HTR-8/SVneo (cell line): ENCODE results near the gene FBXL2.

ENCODE experiments used
- DNase-seq: peaks from one replicate; pipeline ENCODE4 v3.0.0; 2011; ENCODE audit warnings: low spot score, mixed read lengths; ENCODE audit not compliant: insufficient read length
- FAIRE-seq: peaks from 2 replicates; lab custom pipeline; 2011; peaks lifted over from hg19 to GRCh38; lab: Jason Lieb, UNC

FBXL2 gene, protein sequence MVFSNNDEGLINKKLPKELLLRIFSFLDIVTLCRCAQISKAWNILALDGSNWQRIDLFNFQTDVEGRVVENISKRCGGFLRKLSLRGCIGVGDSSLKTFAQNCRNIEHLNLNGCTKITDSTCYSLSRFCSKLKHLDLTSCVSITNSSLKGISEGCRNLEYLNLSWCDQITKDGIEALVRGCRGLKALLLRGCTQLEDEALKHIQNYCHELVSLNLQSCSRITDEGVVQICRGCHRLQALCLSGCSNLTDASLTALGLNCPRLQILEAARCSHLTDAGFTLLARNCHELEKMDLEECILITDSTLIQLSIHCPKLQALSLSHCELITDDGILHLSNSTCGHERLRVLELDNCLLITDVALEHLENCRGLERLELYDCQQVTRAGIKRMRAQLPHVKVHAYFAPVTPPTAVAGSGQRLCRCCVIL

DNA sequence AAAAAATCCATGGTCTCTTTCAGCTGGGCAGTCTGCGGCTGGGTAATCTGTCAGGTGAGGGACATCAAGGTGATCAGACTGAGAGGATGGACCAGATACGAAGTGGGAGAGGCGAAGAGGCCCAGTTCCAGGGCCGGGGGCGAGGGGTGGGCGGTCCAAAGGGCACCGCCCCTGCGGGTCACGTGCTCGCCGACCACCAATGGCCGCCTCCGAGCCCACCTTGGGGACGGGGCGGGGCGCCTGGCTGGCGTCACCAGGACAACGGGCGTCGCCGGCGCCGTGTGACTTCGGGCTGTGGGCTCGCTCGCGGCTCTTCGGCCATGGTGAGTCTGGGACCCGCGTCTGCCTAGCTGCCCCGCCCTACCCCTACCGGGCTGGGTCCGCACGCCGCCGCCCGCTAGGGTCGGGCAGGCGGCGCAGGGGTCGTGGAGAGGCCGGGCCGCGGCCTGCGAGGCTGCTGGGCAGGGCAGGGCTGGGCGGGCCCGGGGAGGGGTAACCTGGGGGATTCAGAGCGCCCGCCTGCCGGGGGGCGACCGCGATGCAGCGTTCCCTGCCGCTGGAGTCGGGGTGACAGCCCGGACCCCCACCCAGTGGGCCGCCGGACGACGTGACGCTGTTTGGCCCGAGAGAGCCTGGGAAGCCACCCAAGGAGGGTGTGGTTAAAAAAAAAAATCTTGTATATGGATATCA, at the start of gene FBXL2:
Gene FBXL2, plus strand, starts transcription at position 250 of the 690 bp plus-strand sequence. Its CDS starts 71 bp downstream, at position 321.
- FAIRE-seq: peak; percentile 58
- peak; percentile 88 for DNase-seq

DNA sequence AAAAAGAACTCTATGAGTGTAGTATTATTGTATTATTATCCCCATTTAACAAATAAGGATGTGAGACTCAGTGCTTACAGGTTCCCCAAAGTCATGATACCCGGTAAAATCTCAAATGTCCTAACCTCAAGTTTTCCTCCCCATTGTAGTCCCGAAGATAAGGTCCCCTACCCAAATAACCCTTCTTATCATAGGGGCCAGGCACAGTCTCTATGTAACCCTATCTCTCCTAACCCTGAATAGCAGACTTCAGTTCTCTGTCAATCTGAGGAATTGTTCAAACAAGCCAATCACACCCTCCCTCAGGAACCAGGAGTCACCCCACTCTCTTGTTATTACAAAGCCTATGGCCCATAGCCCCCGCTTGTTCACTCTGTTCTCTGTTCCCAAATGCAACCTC, 48.2 kb upstream of the FBXL2 start:
- DNase-seq: no peak
- FAIRE-seq: no peak

DNA sequence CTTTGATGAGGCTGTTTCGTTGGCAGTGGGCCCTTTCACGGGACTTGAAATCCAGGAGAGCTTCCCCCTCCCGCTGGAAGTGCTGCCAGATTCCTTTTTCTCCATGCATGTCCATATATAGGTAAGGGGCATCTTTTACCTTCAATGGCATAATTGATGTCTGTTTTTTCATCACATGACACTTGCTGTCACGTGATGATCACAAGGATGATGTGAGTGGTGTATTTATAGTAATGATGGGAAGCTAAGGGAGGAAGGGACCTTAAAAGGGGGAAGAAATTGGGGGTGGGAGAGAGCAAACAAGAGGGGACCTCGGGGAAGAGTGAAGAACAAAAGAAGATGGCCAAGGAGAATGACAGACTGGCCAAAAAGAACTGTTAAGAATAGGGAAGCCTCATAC, 47.3 kb upstream of the FBXL2 start:
- DNase-seq (no peak), FAIRE-seq (no peak)

- no peak for FAIRE-seq
Measured at GRCh38 chr3:33231756-33232465, 45.3 kb upstream of the FBXL2 start.

DNA sequence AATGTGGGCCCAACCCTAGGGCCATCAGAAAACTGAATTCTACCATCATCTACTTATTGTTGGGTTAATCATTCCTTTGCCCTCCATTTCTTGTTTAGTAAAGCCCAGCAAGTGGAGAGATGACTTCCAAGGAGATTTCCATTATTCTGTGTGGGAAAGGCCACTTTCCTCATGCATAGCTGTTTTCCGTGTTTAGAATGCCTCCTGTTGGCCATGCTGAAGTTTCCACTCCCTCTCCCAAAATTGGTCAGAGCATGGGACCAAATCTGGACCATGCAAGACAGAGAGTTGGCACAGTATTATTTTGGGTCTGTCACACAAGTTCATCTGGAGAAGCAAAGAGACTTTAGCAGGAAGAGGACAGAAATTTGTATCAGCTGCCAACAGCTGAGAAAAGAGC, 43.4 kb upstream of the FBXL2 start:
- FAIRE-seq: no peak
- DNase-seq: no peak

More at GRCh38 chr3:33231756-33232465, 45.3 kb upstream of the FBXL2 start:
- no peak for DNase-seq

DNA sequence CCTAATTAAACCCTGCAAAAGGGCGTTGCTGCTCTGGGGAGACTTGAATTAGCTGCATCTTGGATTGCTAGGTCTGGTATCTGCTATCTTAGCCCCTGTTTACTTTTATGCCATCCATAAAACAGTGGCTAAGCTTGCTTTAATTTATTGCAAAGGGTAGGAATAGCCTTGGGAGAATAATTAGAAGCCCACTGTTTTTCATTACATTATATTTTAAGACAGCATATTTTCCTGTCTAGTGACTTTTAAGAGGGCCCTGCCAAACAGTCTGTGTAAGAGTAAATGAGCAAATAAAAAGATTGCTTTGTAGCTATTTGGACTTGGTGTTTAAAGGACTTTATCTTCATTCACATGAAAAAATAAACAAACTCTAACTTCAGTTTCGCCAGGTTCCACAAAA, 41.2 kb upstream of the FBXL2 start:
- FAIRE-seq: no peak
- DNase-seq: no peak

DNA sequence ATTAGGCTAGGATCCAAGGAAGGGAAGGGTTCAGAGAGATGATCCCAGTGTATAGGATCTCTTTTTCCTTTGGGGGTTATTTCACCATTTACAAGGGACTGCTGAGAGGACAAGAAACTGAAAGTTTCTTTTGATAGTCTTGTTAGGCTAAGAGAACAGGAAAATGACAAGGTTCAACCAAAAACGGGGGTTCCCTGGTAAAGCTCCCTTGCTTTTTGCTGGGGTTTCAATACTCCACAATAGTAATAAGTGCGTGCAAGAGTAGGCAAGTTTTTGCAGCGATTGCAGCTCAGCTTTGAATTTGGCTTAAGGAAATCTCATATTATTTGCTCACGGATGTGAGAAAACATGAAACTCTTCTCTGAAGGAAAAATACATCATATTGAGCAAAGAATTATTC, 39.8 kb upstream of the FBXL2 start:
- DNase-seq: no peak
- FAIRE-seq: no peak

GRCh38 chr3:33238923-33239322, 38.3 kb upstream of the FBXL2 start:
- no peak for FAIRE-seq
- no peak for DNase-seq

GRCh38 chr3:33240261-33240660, 37.0 kb upstream of the FBXL2 start:
- DNase-seq: no peak
- FAIRE-seq: no peak

GRCh38 chr3:33246786-33247185, 30.5 kb upstream of the FBXL2 start:
- no peak for DNase-seq
- FAIRE-seq: no peak

DNA sequence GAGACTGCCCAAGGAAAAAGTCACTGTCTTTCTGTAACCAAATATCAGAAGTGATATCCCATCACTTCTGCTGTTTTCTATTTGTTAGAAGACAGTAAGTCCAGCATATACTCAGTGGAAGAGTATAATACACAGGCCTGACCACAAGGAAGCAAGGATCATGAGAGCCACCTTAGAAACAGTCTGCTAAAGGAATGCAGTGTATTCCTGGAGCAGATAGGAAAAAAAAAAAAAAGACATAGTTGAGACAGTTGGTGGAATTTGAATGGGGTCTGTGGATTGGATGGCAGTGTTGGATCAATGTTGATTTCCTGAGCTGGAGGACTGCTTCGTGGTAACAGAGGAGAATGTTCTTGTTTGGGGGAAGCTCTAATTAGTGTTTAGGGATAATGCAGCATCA, 26.5 kb upstream of the FBXL2 start:
- DNase-seq (no peak), FAIRE-seq (no peak)

DNA sequence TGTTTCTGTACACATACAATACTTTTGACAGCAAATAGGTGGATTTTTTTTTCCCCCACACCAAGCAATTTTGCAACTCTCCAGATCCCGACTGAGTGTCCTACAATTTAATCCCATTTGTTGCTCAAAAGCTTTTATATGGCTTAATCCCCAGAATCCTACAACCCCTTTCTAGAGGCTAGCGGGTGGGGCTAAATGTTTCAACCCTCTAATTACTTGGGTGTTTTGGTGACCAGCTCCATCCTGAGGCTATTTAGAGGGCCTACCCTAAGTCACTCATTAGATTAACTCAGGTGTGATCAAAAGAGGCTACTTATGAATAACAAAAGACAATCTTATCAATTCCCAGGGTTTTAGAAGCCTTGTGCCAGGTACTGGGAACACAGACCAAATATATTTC, 21.0 kb upstream of the FBXL2 start:
- no peak for FAIRE-seq
- no peak for DNase-seq

DNA sequence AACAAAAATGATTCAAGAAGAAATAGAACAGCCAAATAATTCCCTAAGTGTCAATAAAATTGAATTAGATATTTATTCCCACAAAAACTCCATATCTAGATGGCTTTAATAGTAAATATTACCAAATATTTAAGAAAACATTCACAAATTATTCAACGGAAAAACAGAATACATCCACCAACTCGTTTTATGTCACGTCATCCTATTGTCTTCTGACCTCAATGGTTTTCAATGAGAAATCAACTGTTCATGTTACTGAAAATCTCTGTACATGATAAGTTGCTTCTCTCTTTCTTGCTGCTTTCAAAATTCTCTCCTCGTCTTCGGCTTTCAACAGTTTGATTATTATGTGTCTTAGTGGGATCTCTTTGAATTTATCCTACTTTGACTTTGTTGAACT, 17.1 kb upstream of the FBXL2 start:
- FAIRE-seq (no peak), DNase-seq (no peak)

DNA sequence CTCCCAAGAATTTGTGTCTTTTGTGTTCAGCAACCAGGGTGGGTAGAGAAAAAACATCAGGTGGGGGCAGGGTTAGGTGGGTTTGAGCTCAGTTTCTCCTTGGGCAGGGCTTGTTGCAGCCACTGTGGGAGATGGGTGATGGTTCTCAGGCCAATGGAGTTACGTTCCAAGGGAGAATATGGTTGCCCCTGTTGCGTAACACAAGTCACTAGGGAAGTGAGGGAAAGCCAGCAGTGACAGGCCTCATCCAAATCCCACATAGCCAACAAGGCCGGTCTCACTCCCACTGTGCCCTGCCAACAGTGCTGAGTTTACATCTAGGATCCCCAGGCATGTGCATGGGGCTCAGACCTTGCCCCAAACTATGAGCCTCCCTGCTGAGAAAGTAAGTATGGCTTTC, 7.9 kb upstream of the FBXL2 start:
- no peak for FAIRE-seq
- DNase-seq: no peak

DNA sequence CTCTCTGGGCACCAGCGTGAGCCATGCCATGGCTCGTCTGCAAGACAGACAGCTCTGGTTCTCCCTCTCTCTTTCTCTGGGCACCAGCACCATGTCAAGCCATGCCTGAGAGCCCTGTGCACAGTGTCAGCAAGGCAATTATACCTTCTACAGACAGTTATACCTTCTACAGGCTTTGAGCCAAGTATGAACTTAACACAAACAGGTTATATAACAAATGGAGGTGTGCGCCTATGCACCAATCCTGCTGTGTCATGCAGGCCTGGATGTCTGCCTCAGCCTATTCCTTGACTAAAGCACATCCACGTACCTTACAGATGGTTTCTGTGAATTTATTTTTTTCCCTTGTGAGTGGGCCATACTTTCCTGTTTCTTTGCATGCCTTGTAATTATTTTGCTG, 5.9 kb upstream of the FBXL2 start:
- FAIRE-seq (no peak), DNase-seq (no peak)

DNA sequence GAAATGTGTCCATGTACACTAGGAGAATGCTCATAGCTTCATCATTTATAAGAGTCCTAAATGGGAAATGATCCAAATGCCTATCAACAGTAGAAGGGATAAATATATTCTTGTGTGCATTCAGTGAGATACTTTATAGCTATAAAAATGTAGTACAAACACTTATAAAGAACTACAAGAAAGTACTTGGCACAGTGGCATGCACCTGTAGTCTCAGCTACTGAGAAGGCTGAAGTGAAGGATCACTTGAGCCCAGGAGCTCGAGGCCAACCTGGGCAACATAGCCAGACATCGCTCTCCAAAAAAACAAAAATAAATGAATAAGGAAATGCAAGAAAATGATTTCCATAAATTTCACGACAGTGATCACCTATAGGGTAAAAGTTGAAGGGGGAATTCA, 3.6 kb upstream of the FBXL2 start:
- FAIRE-seq: no peak
- no peak for DNase-seq

- DNase-seq (no peak), FAIRE-seq (no peak)
Measured at GRCh38 chr3:33278163-33278562, 921 bp downstream of the FBXL2 start.

- FAIRE-seq (no peak), DNase-seq (no peak)
Measured at GRCh38 chr3:33287672-33288282, 10.5 kb downstream of the FBXL2 start.

GRCh38 chr3:33299395-33300081, 22.3 kb downstream of the FBXL2 start:
- FAIRE-seq (peak; percentile 20), DNase-seq (peak; percentile 48)

DNA sequence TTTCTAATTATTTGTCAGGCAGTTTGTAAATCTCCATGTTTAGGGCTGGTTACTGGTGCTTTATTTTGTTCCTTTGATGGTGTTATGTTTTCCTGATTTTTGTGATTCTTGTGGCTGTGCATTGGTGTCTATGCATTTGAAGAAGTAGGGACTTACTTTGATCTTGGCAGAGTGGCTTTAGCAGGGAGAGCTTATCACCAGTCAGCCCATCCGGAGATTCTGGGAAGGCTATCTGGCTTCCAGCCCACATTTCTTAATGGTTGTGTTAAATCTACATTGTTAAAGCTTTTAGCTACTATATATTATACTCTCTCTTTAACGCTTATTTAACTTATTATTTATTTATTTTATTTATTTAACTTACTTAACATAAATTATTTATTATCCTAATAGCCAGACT, 35.1 kb downstream of the FBXL2 start:
- FAIRE-seq: no peak
- no peak for DNase-seq
